GM21737 (cell line): ENCODE results near the gene GNAT2.
"Not testable (repeated sequence)": the region's sequence is repeated elsewhere in the genome, so short reads cannot be mapped to it uniquely, and the experiment has no call there.

Experiments used
- ATAC-seq: cut with Tn5 transposase; IDR thresholded peaks from one replicate; pipeline ENCODE4 v1.9.1; 2021; ENCODE audit warnings: mild to moderate bottlenecking, moderate library complexity; ENCODE audit not compliant: unreplicated experiment

GNAT2 gene

GRCh38 chr1:109619576-109620400, at the start of gene GNAT2, which contains the start of gene AMPD2:
GNAT2 (minus strand) TSS chr1:109619616; CDS start chr1:109612870, 6,746 bp downstream.
AMPD2 (plus strand) TSS chr1:109619837; CDS start chr1:109621176, 1,339 bp downstream.
- peak; percentile 42 for ATAC-seq

GRCh38 chr1:109668123-109668775, 48.8 kb upstream of the GNAT2 start:
- peak; percentile 11 for ATAC-seq

GRCh38 chr1:109667452-109668122, 48.2 kb upstream of the GNAT2 start, which contains the start of gene GSTM2:
GSTM2 (plus strand) TSS chr1:109668057; CDS start chr1:109668116, 59 bp downstream.
- ATAC-seq: peak; percentile 92

DNA sequence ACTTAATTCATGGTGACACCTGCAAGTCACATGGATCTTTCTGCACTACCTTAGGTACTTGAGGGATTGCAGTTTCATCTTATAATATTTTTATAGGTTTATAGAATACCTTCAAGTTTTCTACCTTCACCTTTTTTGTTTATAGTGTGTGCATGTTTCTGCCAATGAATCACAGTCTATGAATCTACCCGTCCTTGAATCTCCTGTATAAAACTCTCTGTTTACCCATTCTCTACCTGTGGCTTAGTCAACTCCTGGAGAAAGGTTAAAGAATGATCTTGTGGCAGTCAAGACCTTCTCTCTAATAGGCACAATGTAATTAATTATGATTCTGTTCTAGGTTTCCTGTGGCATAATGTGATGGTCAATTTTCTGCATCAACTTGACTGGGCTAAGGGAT, 45.3 kb upstream of the GNAT2 start:
- ATAC-seq: no peak

DNA sequence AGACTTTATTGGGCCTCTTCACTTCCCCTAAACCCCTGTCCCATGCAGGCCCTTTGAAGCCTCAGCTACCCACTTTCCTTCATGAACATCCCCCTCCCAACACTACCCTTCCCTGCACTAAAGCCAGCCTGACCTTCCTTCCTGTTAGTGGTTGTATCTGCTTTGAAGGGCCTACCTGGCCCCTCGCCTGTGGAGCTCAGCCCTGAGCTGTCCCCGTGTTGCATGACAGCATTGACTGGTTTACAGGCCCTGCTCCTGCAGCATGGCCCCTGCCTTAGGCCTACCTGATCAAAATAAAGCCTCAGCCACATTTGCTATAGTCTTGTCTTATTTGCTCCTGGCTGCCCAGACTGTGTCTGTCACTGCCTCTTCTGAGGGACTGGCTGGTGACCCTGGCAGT, 42.0 kb upstream of the GNAT2 start:
- no peak for ATAC-seq

DNA sequence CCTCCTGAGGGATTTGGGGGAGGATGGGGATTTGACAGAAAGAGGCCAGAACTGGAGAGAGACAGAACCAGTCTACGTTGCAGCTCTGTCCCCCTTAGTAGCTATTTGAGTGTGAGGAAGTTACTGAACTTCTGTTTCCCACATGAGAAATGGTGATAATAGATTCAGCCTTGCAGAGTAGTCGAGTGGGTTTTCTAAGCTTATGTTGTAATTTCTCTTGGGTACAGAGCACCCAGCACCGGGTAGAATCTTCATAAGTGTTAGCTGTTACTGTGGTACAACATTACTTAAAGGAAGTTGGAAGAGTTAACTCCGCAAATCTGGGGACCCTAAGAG, 41.2 kb upstream of the GNAT2 start:
- ATAC-seq: not testable (repeated sequence)

DNA sequence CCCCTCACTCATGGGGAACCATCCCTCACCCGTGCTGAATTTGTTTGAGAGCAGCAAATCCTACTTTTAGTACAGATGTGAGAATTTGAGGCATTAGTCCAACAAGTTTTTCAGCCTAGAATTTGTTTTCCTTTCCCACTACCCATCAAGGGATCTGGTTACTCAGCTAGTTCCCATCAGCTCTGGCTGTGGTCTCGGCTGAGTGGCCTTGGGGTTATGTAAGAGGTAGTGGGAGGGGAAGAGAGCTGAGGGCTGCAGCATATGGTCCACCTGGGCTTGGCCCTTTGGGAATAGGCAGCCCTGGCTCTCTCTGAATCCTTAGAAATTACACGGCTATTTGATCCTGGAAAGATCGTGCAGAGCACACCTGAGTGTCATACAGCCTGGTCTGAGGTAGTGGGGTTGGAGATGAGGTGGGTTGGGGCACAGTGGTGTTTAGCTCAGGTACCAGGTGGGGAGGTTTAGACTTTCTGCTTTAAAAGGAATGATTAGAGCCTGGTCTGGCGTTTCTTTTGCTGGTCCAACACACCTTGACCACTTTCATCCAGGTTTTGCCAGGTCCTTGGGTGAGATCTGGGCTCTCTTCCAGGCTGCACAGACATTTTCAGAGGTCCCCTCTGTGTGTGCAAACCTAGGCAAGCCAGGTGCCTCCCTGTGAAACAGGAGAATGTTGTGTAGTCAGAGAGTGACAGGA, 40.7 kb upstream of the GNAT2 start:
- no peak for ATAC-seq

DNA sequence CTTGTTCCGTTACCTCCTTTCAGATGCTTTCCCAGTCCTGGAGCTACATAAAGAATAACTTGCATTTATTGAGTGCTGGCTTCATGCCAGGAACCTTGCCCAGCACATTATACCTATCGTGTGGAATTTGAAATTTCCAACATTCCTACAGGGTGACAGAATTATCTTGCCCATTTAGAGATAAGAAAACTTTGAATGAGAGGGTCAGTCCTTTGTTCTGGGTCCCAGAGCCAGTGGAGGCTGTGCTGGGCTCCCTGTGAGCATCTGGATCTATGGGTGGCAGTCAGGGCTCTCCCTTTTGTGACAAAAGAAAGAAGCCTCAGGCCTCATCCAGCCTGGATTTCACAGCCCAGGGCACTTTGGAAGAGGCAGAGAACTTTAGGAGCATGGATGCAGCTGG, 39.7 kb upstream of the GNAT2 start:
- no peak for ATAC-seq

DNA sequence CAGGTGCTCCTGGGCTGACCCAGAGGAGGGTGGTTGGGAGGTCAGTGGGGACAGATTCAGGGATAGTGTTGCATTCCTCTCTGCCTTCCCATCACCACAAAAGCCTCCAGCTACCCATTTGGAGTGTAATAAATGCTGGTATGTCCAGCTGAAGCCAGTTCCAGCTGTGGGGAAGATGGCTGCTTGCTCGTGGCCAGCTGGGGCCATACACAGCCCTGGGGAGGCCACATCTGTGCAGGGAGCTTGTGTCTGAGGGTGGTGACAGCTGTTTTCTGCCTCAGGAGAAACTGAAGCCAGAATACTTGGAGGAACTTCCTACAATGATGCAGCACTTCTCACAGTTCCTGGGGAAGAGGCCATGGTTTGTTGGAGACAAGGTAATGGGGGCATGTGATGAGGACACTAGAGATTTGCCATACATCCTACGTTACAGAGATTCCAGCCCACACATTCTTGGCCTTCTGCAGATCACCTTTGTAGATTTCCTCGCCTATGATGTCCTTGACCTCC, 39.2 kb upstream of the GNAT2 start:
- no peak for ATAC-seq

DNA sequence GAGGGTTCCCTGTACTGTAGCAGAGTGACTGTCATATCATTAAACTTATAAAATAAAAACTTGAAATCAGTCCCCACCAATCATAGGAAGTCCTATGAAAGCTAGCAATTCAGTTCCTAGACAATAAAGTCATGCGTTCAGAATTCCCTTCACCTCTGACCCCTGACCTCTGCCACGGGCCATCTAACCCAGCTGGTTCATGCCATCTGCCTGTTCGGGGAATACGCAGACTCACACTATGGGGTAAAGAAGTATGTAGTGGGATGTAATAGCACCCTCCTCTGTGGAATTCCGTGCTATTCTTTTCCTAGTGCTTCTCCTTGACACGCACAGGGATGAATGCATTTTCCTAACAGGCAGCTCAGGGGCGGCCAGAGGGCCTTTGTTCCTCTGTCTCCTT, 38.6 kb upstream of the GNAT2 start:
- ATAC-seq: no peak

DNA sequence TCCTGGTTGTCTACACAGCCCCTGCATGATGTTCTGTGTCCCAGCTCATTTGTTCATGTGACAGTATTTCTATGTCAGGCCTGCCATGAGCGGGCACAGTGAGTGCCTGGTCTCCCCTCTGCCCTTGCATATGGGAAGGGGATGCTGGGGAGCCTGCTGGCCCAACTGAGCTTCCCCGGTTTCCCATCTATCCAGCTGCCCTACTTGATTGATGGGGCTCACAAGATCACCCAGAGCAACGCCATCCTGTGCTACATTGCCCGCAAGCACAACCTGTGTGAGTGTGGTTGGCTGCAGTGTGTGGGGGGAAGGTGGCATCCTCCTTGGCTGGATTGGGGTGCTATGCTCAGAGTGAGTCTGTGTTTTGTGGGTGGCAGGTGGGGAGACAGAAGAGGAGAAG, 38.0 kb upstream of the GNAT2 start:
- no peak for ATAC-seq

DNA sequence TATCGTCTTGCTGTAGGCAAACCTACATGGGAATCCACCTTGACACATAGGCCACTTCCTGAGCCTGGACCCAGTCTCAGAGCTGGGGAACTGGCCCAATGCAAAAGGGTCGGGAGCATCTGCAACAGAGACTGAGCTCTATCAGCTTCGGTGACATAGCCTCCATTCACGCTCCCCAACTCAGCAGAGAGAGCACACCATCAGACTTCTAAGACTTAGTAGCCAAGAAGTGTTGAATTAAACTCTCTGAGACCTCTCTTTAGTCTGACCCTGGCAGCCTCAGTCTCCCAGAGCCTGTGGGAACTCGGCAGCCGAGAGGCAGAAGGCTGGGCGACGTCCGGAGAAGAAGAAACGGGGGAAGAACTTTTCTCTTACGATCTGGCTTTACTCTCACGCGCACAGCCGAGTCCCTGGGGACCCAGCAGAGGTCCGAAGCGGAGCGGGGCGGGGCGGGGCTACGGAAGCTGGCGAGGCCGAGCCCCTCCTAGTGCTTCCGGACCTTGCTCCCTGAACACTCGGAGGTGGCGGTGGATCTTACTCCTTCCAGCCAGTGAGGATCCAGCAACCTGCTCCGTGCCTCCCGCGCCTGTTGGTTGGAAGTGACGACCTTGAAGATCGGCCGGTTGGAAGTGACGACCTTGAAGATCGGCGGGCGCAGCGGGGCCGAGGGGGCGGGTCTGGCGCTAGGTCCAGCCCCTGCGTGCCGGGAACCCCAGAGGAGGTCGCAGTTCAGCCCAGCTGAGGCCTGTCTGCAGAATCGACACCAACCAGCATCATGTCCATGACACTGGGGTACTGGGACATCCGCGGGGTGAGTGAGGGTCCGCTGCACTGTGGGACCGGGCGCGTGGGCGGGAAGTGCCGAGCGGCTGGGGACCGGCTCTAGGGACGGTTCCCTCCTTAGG, 36.5 kb upstream of the GNAT2 start, which contains the start of gene GSTM4:
Gene GSTM4, plus strand, starts transcription at position 485 of the 905 bp plus-strand sequence. Its CDS starts 291 bp downstream, at position 776.
- ATAC-seq: peak; percentile 87

DNA sequence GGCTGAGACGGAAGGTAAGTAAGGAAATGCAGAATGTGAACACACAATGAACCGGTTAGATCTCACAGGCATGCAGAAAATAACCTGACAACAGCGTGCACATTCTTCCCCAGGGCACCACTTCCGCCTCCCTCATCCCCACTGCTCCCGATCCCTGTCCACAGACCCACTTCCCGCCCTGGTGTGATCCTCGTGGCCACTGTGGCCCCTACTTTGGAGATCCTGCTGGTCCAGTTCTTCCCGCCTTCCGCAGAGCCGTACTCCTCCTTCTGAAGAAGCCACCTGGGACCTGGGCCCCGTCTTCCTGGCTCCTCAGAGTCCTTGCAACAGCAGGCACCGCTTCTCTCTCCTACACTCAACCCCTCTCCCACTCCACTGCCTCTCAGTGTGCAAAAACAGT, 35.1 kb upstream of the GNAT2 start:
- no peak for ATAC-seq

DNA sequence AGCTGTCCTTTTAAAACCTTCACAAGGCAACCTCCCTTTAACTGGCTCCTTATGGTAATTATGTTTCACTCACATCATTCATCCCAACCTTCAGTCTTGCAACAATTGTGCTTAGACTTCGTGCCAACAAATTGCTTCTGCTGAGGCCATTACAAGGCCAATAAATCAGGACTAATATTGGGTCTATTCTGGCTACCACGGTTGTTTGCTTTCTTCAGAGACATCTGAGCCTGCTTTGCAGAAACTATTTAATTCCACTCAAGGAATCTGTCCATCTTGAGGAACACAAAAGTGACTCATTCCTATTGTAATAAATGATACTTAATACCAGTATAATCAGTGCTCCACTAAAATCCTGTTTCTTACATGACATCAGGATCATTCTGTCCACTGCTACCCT, 33.9 kb upstream of the GNAT2 start:
- no peak for ATAC-seq

DNA sequence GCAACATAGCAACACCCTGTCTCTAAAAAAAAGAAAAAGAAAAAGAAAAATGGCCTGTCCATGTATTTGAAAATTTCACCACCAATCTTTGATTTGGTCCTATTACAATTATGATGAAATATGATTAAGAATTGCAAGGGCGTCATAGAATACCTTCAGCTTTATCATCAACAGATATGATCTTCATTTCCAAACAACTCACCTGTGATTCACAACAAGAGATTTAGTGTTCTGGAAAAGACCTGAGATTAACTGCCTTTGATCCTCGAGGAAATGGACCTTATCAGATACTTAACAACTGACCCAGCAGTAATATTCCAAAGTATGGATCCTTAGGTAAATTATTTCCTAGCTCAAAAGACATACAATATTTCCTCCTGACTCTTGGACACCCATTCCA, 33.0 kb upstream of the GNAT2 start:
- no peak for ATAC-seq

DNA sequence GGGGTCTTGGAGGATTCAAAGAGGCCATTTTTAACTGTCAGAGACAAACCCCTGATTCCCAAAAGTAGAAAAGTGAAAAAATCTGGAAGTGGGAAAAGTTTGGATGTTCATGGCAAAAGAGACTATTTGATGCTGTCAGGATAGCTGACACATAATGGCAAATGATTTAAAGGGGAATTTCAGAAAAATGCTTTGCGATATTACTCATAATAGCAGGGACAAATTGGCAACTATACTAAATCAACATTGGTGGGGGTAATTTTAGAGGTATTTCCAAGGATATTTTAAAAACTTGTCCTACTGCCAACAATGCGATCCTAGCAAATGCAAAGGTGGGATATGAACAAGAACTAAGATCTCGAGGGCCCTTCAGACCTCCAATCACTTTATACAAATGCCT, 31.2 kb upstream of the GNAT2 start:
- ATAC-seq: no peak

- no peak for ATAC-seq
These were observed 30.1 kb upstream of the GNAT2 start for GRCh38 chr1:109649491-109649914.

- no peak for ATAC-seq
These were observed 25.3 kb upstream of the GNAT2 start for GRCh38 chr1:109644670-109645069.

DNA sequence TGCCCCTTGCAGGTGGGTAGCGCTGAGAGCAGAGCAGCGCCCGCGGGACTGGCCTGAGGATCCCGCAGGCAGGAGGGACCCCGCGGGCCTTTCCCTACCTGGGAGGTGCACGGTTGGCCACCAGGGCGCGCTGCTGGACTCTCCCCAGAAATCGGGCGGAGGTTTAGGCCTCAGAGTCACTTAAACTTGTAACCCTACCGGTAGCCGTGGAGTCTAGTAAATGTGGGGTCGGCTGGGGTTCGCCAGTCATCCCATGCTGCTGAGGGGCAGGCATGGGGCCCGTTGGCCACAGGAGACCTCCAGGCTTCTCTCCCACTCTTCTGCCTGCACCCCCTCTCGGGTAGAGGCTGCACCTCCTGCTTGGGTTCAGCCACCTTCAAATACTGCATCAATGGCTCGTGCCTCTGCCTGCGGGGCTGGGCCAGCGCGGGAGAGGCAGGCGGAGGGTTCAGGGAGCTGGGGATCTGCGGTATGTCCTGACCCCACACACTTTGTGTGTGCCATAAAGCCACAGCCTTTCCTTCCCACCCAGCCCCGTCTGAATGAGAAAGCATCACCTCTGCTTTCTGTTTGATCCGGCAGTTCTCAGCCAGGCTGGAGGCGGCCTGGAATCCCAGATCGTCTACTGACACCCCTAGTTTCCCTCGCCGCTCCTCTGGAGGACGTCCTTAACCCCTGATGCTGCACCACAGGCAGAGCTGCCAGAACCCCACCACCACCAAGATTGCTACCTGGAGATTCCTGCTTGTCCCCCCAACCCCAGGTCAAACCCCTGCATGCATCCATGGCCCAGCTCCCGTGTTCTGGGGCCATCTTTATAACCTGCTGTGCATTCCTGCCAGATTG, 24.2 kb upstream of the GNAT2 start:
- peak; percentile 93 for ATAC-seq
